Loucy (cell line): ENCODE results near the gene PHACTR1.

Experiments used
- EZH2phosphoT487 ChIP-seq: fragments of 200-600 bp; IDR thresholded peaks from 2 replicates; pipeline ENCODE4 v1.6.1; 2018; ENCODE audit warnings: antibody characterized with exemption, mild to moderate bottlenecking, moderate library complexity, borderline replicate concordance
- TF ChIP-seq, protein P1 (sequence below): fragments of 200-600 bp; sonication (generic); conservative IDR thresholded peaks from 2 replicates; pipeline ENCODE4 v1.5.1; 2014; ENCODE audit warnings: mild to moderate bottlenecking, antibody characterized with exemption, low read length

DNA sequence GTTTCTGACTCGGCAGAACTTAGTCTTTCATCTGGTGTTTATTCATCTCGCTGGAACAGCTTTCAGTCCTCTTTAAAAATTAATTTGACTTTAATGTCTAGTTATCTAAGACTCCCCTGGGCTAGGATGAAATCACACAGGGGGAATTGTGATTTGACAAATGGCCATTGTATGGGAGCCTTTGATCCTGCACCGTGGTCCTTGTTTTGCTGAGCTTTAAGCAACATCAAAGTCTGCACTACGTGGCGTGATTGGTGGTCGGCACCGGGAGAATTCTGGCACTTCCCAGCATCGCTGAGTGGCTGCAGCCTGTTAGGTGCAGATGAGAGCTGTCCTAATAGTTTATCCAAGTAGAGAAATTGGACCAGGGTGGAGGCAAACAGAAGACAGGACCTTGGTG, 464.8 kb downstream of the PHACTR1 start:
- TF ChIP-seq, protein P1, sequence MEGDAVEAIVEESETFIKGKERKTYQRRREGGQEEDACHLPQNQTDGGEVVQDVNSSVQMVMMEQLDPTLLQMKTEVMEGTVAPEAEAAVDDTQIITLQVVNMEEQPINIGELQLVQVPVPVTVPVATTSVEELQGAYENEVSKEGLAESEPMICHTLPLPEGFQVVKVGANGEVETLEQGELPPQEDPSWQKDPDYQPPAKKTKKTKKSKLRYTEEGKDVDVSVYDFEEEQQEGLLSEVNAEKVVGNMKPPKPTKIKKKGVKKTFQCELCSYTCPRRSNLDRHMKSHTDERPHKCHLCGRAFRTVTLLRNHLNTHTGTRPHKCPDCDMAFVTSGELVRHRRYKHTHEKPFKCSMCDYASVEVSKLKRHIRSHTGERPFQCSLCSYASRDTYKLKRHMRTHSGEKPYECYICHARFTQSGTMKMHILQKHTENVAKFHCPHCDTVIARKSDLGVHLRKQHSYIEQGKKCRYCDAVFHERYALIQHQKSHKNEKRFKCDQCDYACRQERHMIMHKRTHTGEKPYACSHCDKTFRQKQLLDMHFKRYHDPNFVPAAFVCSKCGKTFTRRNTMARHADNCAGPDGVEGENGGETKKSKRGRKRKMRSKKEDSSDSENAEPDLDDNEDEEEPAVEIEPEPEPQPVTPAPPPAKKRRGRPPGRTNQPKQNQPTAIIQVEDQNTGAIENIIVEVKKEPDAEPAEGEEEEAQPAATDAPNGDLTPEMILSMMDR: no peak
- TF ChIP-seq EZH2phosphoT487: no peak
